ENCODE measurements around the gene RGS6. TPM values are rescaled to one million over a fixed set of nuclear protein-coding genes. Genes with fewer than 3 reads are reported as not detected.

Gene RGS6
- total RNA-seq, 2 experiments from 2014 or later: not detected

DNA sequence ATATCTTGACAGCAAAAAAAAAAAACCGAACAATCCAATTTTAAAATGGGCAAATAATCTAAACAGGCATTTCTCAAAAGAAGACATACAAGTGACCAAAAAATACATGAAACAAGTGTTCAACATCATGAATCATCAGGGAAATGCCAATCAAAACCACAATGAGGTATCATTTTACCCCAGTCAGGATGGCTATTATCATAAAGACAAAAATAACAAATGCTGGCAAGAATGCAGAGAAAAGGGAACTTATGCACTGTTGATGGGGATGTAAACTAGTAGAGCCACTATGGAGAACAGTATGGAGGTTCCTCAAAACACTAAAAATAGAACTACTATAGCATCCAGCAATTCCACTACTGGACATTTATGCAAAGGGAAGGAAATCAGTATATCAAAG, 448.2 kb downstream of the RGS6 start:
- peaks cover 4% of the 10 kb centered on the region for H3K9me3 Mint-ChIP-seq
- ATAC-seq (ENCODE audit: poor library complexity) (no peak), DNase-seq (no peak)
- peaks cover 22% of the 10 kb centered on the region for H3K27me3 Mint-ChIP-seq
- Histone ChIP-seq H3K4me1 (ENCODE audit: insufficient read depth, low read length) (no peaks in the 10 kb centered on the region), H3K4me3 (ENCODE audit: low read length) (no peak overlapping the region), H3K9me3 (ENCODE audit: control insufficient read depth in 1 of 2, insufficient read depth in 1 of 2, low read length in 2 of 2) (peaks cover 2 to 15% of the 10 kb centered on the region in 2 experiments), H3K36me3 (ENCODE audit: insufficient read depth, low read length) (no peaks in the 10 kb centered on the region), H3K27me3 (ENCODE audit: control insufficient read depth in 1 of 2, insufficient read depth in 2 of 2, low read length in 2 of 2) (no peaks in the 10 kb centered on the region), H3K27ac (ENCODE audit: low read depth in 1 of 2, low read length in 2 of 2) (no peak overlapping the region)
- no peaks in the 10 kb centered on the region for H3K4me1 Mint-ChIP-seq (ENCODE audit: low read depth)
- no peak overlapping the region for H3K4me3 Mint-ChIP-seq
- ChIA-PET POLR2A (no interaction called here), CTCF (no interaction called here)
- no peaks in the 10 kb centered on the region for H3K36me3 Mint-ChIP-seq (ENCODE audit: low read depth)
- TF ChIP-seq, protein P1, sequence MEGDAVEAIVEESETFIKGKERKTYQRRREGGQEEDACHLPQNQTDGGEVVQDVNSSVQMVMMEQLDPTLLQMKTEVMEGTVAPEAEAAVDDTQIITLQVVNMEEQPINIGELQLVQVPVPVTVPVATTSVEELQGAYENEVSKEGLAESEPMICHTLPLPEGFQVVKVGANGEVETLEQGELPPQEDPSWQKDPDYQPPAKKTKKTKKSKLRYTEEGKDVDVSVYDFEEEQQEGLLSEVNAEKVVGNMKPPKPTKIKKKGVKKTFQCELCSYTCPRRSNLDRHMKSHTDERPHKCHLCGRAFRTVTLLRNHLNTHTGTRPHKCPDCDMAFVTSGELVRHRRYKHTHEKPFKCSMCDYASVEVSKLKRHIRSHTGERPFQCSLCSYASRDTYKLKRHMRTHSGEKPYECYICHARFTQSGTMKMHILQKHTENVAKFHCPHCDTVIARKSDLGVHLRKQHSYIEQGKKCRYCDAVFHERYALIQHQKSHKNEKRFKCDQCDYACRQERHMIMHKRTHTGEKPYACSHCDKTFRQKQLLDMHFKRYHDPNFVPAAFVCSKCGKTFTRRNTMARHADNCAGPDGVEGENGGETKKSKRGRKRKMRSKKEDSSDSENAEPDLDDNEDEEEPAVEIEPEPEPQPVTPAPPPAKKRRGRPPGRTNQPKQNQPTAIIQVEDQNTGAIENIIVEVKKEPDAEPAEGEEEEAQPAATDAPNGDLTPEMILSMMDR (IDR thresholded peaks at IDR 0.05): no peak
- H3K27ac Mint-ChIP-seq: no peak overlapping the region
- intact Hi-C loops (cut with DNase I, micrococcal nuclease): no loop called here

DNA sequence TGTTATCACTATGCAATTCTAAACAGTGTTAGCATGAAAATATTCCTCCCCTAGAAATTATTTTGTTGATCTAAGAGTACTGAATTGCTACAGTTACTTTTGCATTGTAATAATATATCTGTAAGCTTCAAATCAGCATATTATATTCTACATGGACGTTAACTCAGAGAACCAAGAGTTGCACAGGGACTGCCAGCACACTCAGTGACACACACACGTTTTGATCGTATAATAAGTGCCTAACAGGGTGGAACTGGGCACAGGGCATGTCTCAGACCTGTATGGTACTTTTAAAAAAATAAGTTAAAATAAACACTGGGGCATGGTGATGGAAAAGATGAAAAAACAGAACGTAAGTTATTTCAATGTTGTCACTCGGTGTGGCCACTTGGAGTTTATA, 451.6 kb downstream of the RGS6 start:
- POLR2A ChIA-PET: no interaction called here
- H3K27me3 Mint-ChIP-seq: peaks cover 14% of the 10 kb centered on the region
- DNase-seq (no peak), ATAC-seq (ENCODE audit: poor library complexity) (no peak)
- no peaks in the 10 kb centered on the region for H3K9me3 Mint-ChIP-seq
- H3K27ac Mint-ChIP-seq: no peak overlapping the region
- no peaks in the 10 kb centered on the region for H3K4me1 Mint-ChIP-seq (ENCODE audit: low read depth)
- Histone ChIP-seq H3K9me3 (ENCODE audit: control insufficient read depth in 1 of 2, insufficient read depth in 1 of 2, low read length in 2 of 2) (no peaks in the 10 kb centered on the region), H3K27me3 (ENCODE audit: control insufficient read depth in 1 of 2, insufficient read depth in 2 of 2, low read length in 2 of 2) (no peaks in the 10 kb centered on the region), H3K27ac (ENCODE audit: low read depth in 1 of 2, low read length in 2 of 2) (no peak overlapping the region), H3K4me3 (ENCODE audit: low read length) (no peak overlapping the region), H3K4me1 (ENCODE audit: insufficient read depth, low read length) (no peaks in the 10 kb centered on the region), H3K36me3 (ENCODE audit: insufficient read depth, low read length) (no peaks in the 10 kb centered on the region)
- TF ChIP-seq, protein P1 (IDR thresholded peaks at IDR 0.05): no peak
- H3K36me3 Mint-ChIP-seq (ENCODE audit: low read depth): no peaks in the 10 kb centered on the region
- intact Hi-C loops (cut with DNase I, micrococcal nuclease): no loop called here
- H3K4me3 Mint-ChIP-seq: no peak overlapping the region
- CTCF ChIA-PET: no interaction called here

DNA sequence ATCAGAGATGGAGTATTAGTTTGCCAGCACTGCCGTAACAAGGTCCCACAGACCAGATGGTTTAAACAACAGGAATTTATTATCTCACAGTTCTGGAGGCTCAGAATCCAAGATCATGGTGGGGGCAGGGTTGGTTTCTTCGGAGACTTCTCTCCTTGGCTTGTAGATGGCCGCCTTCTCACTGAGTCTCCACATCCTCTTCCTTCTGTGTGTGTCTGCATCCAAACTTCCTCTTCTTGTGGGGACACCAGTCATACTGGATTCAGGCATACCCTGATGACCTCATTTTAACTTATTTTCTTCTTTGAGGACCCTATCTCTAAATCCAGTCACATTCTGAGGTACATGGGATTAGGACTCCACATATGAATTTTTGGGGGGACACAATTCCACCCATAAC, 455.5 kb downstream of the RGS6 start:
- ATAC-seq (ENCODE audit: poor library complexity) (no peak), DNase-seq (no peak)
- TF ChIP-seq, protein P1 (IDR thresholded peaks at IDR 0.05): no peak
- intact Hi-C loops (cut with DNase I, micrococcal nuclease): no loop called here
- ChIA-PET CTCF (no interaction called here), POLR2A (no interaction called here)
- no peak overlapping the region for H3K27ac Mint-ChIP-seq
- no peak overlapping the region for H3K4me3 ChIP-seq (ENCODE audit: low read length)
- H3K9me3 ChIP-seq (ENCODE audit: control insufficient read depth in 1 of 2, insufficient read depth in 1 of 2, low read length in 2 of 2): peaks cover 0 to 3% of the 10 kb centered on the region in 2 experiments
- H3K27me3 ChIP-seq (ENCODE audit: control insufficient read depth in 1 of 2, insufficient read depth in 2 of 2, low read length in 2 of 2): no peaks in the 10 kb centered on the region
- no peak overlapping the region for H3K27ac ChIP-seq (ENCODE audit: low read depth in 1 of 2, low read length in 2 of 2)
- no peak overlapping the region for H3K4me3 Mint-ChIP-seq
- H3K36me3 ChIP-seq (ENCODE audit: insufficient read depth, low read length): no peaks in the 10 kb centered on the region
- H3K4me1 Mint-ChIP-seq (ENCODE audit: low read depth): no peaks in the 10 kb centered on the region
- H3K27me3 Mint-ChIP-seq: peaks cover 5% of the 10 kb centered on the region
- no peaks in the 10 kb centered on the region for H3K4me1 ChIP-seq (ENCODE audit: insufficient read depth, low read length)
- H3K9me3 Mint-ChIP-seq: no peaks in the 10 kb centered on the region
- no peaks in the 10 kb centered on the region for H3K36me3 Mint-ChIP-seq (ENCODE audit: low read depth)

Measured in CD4-positive, alpha-beta T cell (primary cell).